HepG2 (cell line): ENCODE results near the gene UFSP2. TPM values are rescaled to one million over a fixed set of nuclear protein-coding genes. Genes with fewer than 3 reads are reported as not detected.

Experiments
- ATAC-seq: fragments of 200-7000 bp; cut with Tn5 transposase; 3 replicates; pipeline ENCODE4 v1.9.1; 2020; ENCODE audit warnings: mild to moderate bottlenecking, moderate library complexity
- BruUV-seq: library from RNA; stranded (reverse); fragments of 400-500 nt; replicated peaks from 2 replicates; lab custom pipeline; 2021; lab: Mats Ljungman, UMichigan
- CTCF ChIA-PET: fragments of 300-600 bp; formaldehyde crosslinking; extraction: SDS; loops from one replicate; lab custom pipeline; 2021; ENCODE audit warnings: low total read pairs, inconsistent platforms, low intra/inter-chr PET ratio; lab: Yijun Ruan, JAX
- POLR2A ChIA-PET: fragments of 350-600 bp; sonication (Branson Sonifier 250); formaldehyde crosslinking; loops from one replicate; lab custom pipeline; 2020; ENCODE audit warnings: antibody characterized with exemption, inconsistent platforms; lab: Yijun Ruan, JAX
- DNase-seq: peaks from one replicate; pipeline ENCODE4 v3.0.0-alpha.2; 2015; ENCODE audit warnings: low spot score
- FAIRE-seq: peaks from 3 replicates; lab custom pipeline; 2011; peaks lifted over from hg19 to GRCh38; lab: Jason Lieb, UNC
- H2AFZ ChIP-seq: one replicate; pipeline ENCODE4 v1.6.1; 2011; ENCODE audit warnings: low read length, inconsistent platforms
- H3K27ac ChIP-seq: fragments of 300-600 bp; 3 replicates; pipeline ENCODE4 v1.8.0; 2011; ENCODE audit warnings: mixed run types, mild to moderate bottlenecking, mixed read lengths, low read length, inconsistent platforms; ENCODE audit not compliant: insufficient read depth; ENCODE audit errors: extremely low read length
- H3K27me3 ChIP-seq, 2 experiments: fragments of 200-600 bp in 1 of 2; 2 replicates in 1 of 2; 3 replicates in 1 of 2; pipeline versions ENCODE4 v1.6.0 to v1.8.0; 2011; ENCODE audit warnings: low read length in 2 of 2, mild to moderate bottlenecking in 2 of 2, moderate library complexity in 2 of 2, inconsistent platforms in 1 of 2; ENCODE audit not compliant: insufficient read depth in 2 of 2, control insufficient read depth in 1 of 2
- H3K36me3 ChIP-seq, 2 experiments: fragments of 200-600 bp in 1 of 2; replicated peaks in 1 of 2; 2 replicates in 1 of 2; 3 replicates in 1 of 2; pipeline versions ENCODE4 v1.5.1 to v1.8.0; 2011; ENCODE audit warnings: low read length in 2 of 2, inconsistent platforms in 1 of 2; ENCODE audit not compliant: insufficient read depth in 2 of 2, control insufficient read depth in 1 of 2
- H3K4me1 ChIP-seq: 2 replicates; pipeline ENCODE4 v1.5.1; 2012; ENCODE audit warnings: low read length, inconsistent platforms; ENCODE audit not compliant: insufficient read depth
- H3K4me2 ChIP-seq: 2 replicates; pipeline ENCODE4 v1.6.0; 2011; ENCODE audit warnings: low read depth, low read length, inconsistent platforms
- H3K4me3 ChIP-seq, 3 experiments: fragments of 200-600 bp in 1 of 3; sonication (generic), shearing (Covaris generic) in 1 of 3; replicated peaks in 1 of 3; 2 replicates each; pipeline ENCODE4 v1.5.1; 2011 to 2016; ENCODE audit warnings: low read length in 3 of 3, inconsistent platforms in 2 of 3, low read depth in 2 of 3, mild to moderate bottlenecking in 2 of 3, control low read depth in 1 of 3, mixed read lengths in 1 of 3; ENCODE audit not compliant: insufficient read depth in 1 of 3
- H3K79me2 ChIP-seq: one replicate; pipeline ENCODE4 v1.6.1; 2011; ENCODE audit warnings: low read length, inconsistent platforms; ENCODE audit not compliant: insufficient read depth
- H3K9ac ChIP-seq: 2 replicates; pipeline ENCODE4 v1.6.0; 2011; ENCODE audit warnings: mild to moderate bottlenecking, low read depth, low read length, inconsistent platforms; ENCODE audit not compliant: insufficient read depth
- H3K9me3 ChIP-seq: 2 replicates; pipeline ENCODE4 v1.5.1; 2012; ENCODE audit warnings: mild to moderate bottlenecking, low read length
- H4K20me1 ChIP-seq: 2 replicates; pipeline ENCODE4 v1.6.0; 2011; ENCODE audit warnings: inconsistent platforms, mild to moderate bottlenecking, low read length, moderate library complexity; ENCODE audit not compliant: insufficient read depth
- ATF7 ChIP-seq, 2 experiments: fragments of 450-650 bp in 1 of 2; sonication (generic) in 1 of 2; formaldehyde crosslinking in 1 of 2; IDR thresholded peaks; 2 replicates each; pipeline versions ENCODE4 v1.4.0 to v1.6.1; 2016 to 2020; ENCODE audit warnings: antibody characterized with exemption in 1 of 2, mild to moderate bottlenecking in 1 of 2, missing genetic modification reagents in 1 of 2
- NCOR1 ChIP-seq: fragments of 200-600 bp; sonication (generic); IDR thresholded peaks from 2 replicates; pipeline ENCODE4 v1.7.0; 2017; ENCODE audit warnings: antibody characterized with exemption, low read length, borderline replicate concordance
- RFX1 ChIP-seq: fragments of 450-650 bp; IDR thresholded peaks from 2 replicates; pipeline ENCODE4 v1.6.1; 2017
- TRIM22 ChIP-seq: fragments of 450-650 bp; IDR thresholded peaks from 2 replicates; pipeline ENCODE4 v1.6.1; 2017
- ZMYM2 ChIP-seq: sonication (generic); formaldehyde crosslinking; IDR thresholded peaks from 2 replicates; pipeline ENCODE4 v1.8.0; 2022; ENCODE audit warnings: mild to moderate bottlenecking, missing genetic modification reagents
- WGBS: methylation state at CpG from one replicate; pipeline ENCODE4 v1.1.6; 2017; ENCODE audit warnings: low lambda C conversion rate; 5-methylcytosine and 5-hydroxymethylcytosine counted together
- in situ Hi-C: cut with HindIII; loops from 2 replicates; pipeline ENCODE4 v1.10.0; 2017; ENCODE audit warnings: low pct_unique_long_range_greater_than_20kb; ENCODE audit not compliant: extremely low pct_ligation_motif_present
- intact Hi-C: fragments of 100-400 bp; cut with micrococcal nuclease; formaldehyde crosslinking; loops from one replicate; pipeline ENCODE4 v1.10.0; 2022; ENCODE audit not compliant: unreplicated experiment
- polyA plus RNA-seq, 8 experiments: library from polyadenylated mRNA; depleted of rRNA in 3 of 8; stranded (reverse) in 7 of 8; unstranded in 1 of 8; fragments of >200 nt; fragmentation: Illumina TruSeq in 4 of 8; extraction: Trizol in 4 of 8; gene quantifications; 2 replicates each; pipeline versions ENCODE4 v1.2.1 to v1.2.3, GENCODE V29; 2011 to 2016; ENCODE audit warnings: low read depth in 4 of 8, missing spikeins in 1 of 8, mixed read lengths in 1 of 8; ENCODE audit not compliant: insufficient read depth in 1 of 8
- total RNA-seq, 5 experiments: library from RNA; depleted of rRNA; stranded (reverse); fragments of >200 nt; fragmentation: Illumina TruSeq; extraction: Trizol; gene quantifications; 2 replicates each; pipeline ENCODE4 v1.2.3, GENCODE V29; 2016; ENCODE audit warnings: low read depth in 1 of 5

The UFSP2 gene
- total and polyA plus RNA-seq, 2 of the 13 experiments (the other 11 are each of a cell fraction or from before 2014, with no cell fraction given), result 24.1 to 32.3 TPM

DNA sequence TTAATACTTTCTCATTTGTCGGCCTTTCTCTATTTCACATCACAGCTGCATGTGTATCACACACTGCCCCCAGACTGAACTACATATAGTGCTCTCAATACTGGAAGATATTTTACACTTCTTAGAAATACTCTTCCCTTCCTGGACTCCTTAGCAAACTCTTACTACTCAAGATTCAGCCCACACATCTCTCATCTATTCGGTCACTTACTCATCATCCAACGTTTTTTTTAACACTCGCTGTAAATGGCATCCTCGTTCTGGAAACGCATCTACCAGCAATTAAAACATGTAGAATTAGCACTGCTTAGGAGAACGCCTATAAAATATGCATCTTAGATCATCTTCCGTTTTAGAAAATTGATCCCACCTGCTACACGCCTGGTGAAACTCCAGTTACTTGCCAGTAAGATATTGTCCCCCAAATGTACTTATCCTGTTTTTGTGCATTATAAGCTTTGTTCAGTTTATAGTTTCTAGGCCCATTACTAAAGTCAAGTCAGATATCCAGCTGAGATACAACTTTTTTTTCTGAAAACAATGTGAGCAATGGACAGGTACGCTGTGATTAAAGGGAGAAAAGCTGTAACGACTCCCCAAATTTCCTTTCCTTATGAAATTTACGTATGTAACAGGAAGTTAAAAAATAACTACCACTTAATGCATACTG is 31.1 kb downstream of the UFSP2 start (continued):
- TF ChIP-seq TRIM22 (no peak), ATF7 (IDR thresholded peaks at IDR 0.05) (no peak), ATF7 (CRISPR knock-in tag; IDR thresholded peaks at IDR 0.05) (no peak)

- no peak overlapping the region for H3K9ac ChIP-seq
- peaks cover 19% of the 10 kb centered on the region for H3K4me1 ChIP-seq
- intact Hi-C loops, result no loop called here
- peaks cover 2% of the 10 kb centered on the region for H3K79me2 ChIP-seq
- ATAC-seq (no peak), FAIRE-seq (no peak), DNase-seq (no peak)
- in situ Hi-C loops, result no loop called here
- POLR2A ChIA-PET, result no interaction called here
- no peaks in the 10 kb centered on the region for H3K36me3 ChIP-seq
- H3K9me3 ChIP-seq, result no peaks in the 10 kb centered on the region
- no peaks in the 10 kb centered on the region for H3K27me3 ChIP-seq
- WGBS, result 94% methylated on average over 1 of the region's 1 CpG
- BruUV-seq, result no TSS peak
- no peak overlapping the region for H3K4me2 ChIP-seq
- H3K4me3 ChIP-seq, result no peak overlapping the region
- H4K20me1 ChIP-seq, result no peaks in the 10 kb centered on the region
- TF ChIP-seq NCOR1, result no peak
- H2AFZ ChIP-seq, result no peak overlapping the region
- CTCF ChIA-PET, result no interaction called here
- no peak overlapping the region for H3K27ac ChIP-seq
Measured at GRCh38 chr4:185392156-185392555, 33.6 kb downstream of the UFSP2 start.

DNA sequence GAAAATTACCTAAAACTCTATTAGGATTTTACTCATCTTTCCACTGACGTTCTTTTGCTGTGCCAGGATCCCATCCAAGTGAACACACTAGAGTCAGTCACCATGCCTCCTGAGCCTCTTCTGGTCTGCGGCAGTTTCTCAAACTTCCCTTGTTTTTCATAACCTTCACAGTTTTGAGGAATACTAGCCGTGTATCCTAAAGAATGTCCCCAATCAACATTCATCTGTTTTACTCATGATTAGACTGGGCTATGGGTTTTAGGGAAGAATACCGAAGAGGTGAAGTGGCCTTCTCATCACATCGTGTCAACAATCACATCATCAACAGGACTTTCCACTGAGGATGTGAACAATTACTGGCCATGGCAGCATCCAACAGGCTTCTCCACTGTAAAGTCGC is 34.8 kb downstream of the UFSP2 start:
- in situ Hi-C loops (no loop called here), intact Hi-C loops (no loop called here)
- no peak overlapping the region for H3K9ac ChIP-seq
- H3K9me3 ChIP-seq, result no peaks in the 10 kb centered on the region
- no peak overlapping the region for H3K4me3 ChIP-seq
- peaks cover 2% of the 10 kb centered on the region for H3K79me2 ChIP-seq
- BruUV-seq, result no TSS peak
- no peak overlapping the region for H3K27ac ChIP-seq
- no peak for ATAC-seq
- H4K20me1 ChIP-seq, result no peaks in the 10 kb centered on the region
- DNase-seq, result no peak
- ChIA-PET POLR2A (no interaction called here), CTCF (no interaction called here)
- no peak for TF ChIP-seq ZMYM2
- no peak for TF ChIP-seq RFX1
- WGBS, result 95% methylated on average over 6 of the region's 6 CpGs
- no peaks in the 10 kb centered on the region for H3K27me3 ChIP-seq
- H3K4me2 ChIP-seq, result no peak overlapping the region
- H2AFZ ChIP-seq, result no peak overlapping the region
- H3K36me3 ChIP-seq, result no peaks in the 10 kb centered on the region
- FAIRE-seq, result no peak
- peaks cover 18% of the 10 kb centered on the region for H3K4me1 ChIP-seq
